H1 (cell line): Measurements from ENCODE around the gene MRPS27.

ENCODE experiments used
- CEBPB ChIP-seq: IDR thresholded peaks from 2 replicates; pipeline ENCODE4 v1.6.1; 2012; ENCODE audit warnings: low read depth, low read length
- CHD2 ChIP-seq: IDR thresholded peaks from 2 replicates; pipeline ENCODE4 v1.6.1; 2012; ENCODE audit warnings: low read length, improper control_type of control experiment
- POLR2A ChIP-seq, 2 experiments: IDR thresholded peaks; 1 replicate in 1 of 2; 2 replicates in 1 of 2; pipeline ENCODE4 v1.6.1; 2011; ENCODE audit warnings: low read depth in 2 of 2, low read length in 2 of 2, mild to moderate bottlenecking in 2 of 2; ENCODE audit errors: control extremely low read depth in 1 of 2
- RAD21 ChIP-seq, 2 experiments: IDR thresholded peaks in 1 of 2; conservative IDR thresholded peaks in 1 of 2; 2 replicates each; pipeline ENCODE4 v1.6.1; 2011; ENCODE audit warnings: low read depth in 2 of 2, low read length in 2 of 2, improper control_type of control experiment in 1 of 2, inconsistent platforms in 1 of 2, mild to moderate bottlenecking in 1 of 2, moderate library complexity in 1 of 2
- RFX5 ChIP-seq: IDR thresholded peaks from 2 replicates; pipeline ENCODE4 v1.6.1; 2011; ENCODE audit warnings: low read depth, low read length, improper control_type of control experiment, borderline replicate concordance
- SIN3A ChIP-seq, 2 experiments: IDR thresholded peaks in 1 of 2; conservative IDR thresholded peaks in 1 of 2; 2 replicates each; pipeline ENCODE4 v1.6.1; 2011 to 2012; ENCODE audit warnings: low read length in 2 of 2, improper control_type of control experiment in 1 of 2, low read depth in 1 of 2, mild to moderate bottlenecking in 1 of 2
- TEAD4 ChIP-seq: IDR thresholded peaks from 2 replicates; pipeline ENCODE4 v1.6.1; 2012; ENCODE audit warnings: low read depth, low read length, inconsistent platforms, mixed read lengths
- YY1 ChIP-seq: IDR thresholded peaks from 2 replicates; pipeline ENCODE4 v1.6.1; 2011; ENCODE audit warnings: low read depth, mild to moderate bottlenecking, low read length
- ZNF274 ChIP-seq: IDR thresholded peaks from 2 replicates; pipeline ENCODE4 v1.7.0; 2012; ENCODE audit warnings: low read length, borderline replicate concordance; ENCODE audit errors: extremely low read depth
- TF ChIP-seq, protein P1 (sequence below), 3 experiments: IDR thresholded peaks; 1 replicate in 2 of 3; 2 replicates in 1 of 3; pipeline versions ENCODE4 v1.5.1 to v1.6.1; 2011; ENCODE audit warnings: low read length in 3 of 3, mild to moderate bottlenecking in 3 of 3, inconsistent platforms in 2 of 3, low read depth in 1 of 3, moderate library complexity in 1 of 3; ENCODE audit not compliant: insufficient read depth in 1 of 3; ENCODE audit errors: control extremely low read depth in 1 of 3

DNA sequence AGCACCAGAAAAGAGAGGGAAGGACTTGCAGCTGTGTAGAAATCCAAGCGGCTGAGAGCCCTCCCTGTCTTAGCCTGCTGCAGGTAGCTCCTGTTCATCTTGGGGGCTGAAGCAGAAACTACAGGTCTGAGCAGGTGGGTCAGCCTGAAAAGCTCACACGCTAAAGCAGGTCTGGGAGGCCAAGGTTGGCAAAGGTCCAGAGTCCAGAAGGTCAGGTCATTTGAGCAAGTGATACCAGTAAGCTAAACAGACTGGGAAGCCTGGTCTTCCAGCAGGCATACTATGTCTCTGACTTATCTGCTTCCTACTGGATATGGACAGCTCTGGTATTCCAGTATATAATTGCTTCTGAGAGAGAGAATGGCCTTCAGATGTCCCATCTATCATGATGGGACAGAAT, 26.4 kb upstream of the MRPS27 start:
- TF ChIP-seq, protein P1, sequence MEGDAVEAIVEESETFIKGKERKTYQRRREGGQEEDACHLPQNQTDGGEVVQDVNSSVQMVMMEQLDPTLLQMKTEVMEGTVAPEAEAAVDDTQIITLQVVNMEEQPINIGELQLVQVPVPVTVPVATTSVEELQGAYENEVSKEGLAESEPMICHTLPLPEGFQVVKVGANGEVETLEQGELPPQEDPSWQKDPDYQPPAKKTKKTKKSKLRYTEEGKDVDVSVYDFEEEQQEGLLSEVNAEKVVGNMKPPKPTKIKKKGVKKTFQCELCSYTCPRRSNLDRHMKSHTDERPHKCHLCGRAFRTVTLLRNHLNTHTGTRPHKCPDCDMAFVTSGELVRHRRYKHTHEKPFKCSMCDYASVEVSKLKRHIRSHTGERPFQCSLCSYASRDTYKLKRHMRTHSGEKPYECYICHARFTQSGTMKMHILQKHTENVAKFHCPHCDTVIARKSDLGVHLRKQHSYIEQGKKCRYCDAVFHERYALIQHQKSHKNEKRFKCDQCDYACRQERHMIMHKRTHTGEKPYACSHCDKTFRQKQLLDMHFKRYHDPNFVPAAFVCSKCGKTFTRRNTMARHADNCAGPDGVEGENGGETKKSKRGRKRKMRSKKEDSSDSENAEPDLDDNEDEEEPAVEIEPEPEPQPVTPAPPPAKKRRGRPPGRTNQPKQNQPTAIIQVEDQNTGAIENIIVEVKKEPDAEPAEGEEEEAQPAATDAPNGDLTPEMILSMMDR (IDR thresholded peaks at IDR 0.05; ENCODE audit: control extremely low read depth in 1 of 3, insufficient read depth in 1 of 3, low read depth in 1 of 3, low read length in 3 of 3), result no peak
- TF ChIP-seq POLR2A (IDR thresholded peaks at IDR 0.05; ENCODE audit: control extremely low read depth in 1 of 2, low read depth in 2 of 2, low read length in 2 of 2), result no peak
- TF ChIP-seq SIN3A (conservative IDR thresholded peaks at IDR 0.05 in 1 of 2, IDR thresholded peaks at IDR 0.05 in 1 of 2; ENCODE audit: low read depth in 1 of 2, low read length in 2 of 2), result no peak
- no peak for TF ChIP-seq TEAD4
- no peak for TF ChIP-seq RAD21 (IDR thresholded peaks at IDR 0.05 in 1 of 2, conservative IDR thresholded peaks at IDR 0.05 in 1 of 2; ENCODE audit: low read depth in 2 of 2, low read length in 2 of 2)
- TF ChIP-seq CEBPB, result no peak
- no peak for TF ChIP-seq RFX5
- TF ChIP-seq CHD2, result no peak
- no peak for TF ChIP-seq YY1
- TF ChIP-seq ZNF274, result no peak
